Ramos (cell line): ENCODE results near the gene ALX3.

ENCODE experiments used
- in situ Hi-C: fragments of 300-500 bp; cut with MboI; formaldehyde crosslinking; loops from one replicate; pipeline ENCODE4 v1.14.3; 2022; ENCODE audit warnings: low sequenced_read_pairs; ENCODE audit not compliant: unreplicated experiment

Gene ALX3

GRCh38 chr1:110070671-110071242 lies at the start of gene ALX3:
Gene ALX3, minus strand, starts transcription at chr1:110070672. Its CDS starts 60 bp downstream, at chr1:110070612.
- in situ Hi-C loops: no loop called here

- in situ Hi-C loops: no loop called here
Measured at GRCh38 chr1:110119843-110120242, 49.4 kb upstream of the ALX3 start.

- in situ Hi-C loops: no loop called here
Measured at GRCh38 chr1:110118636-110119396, 48.3 kb upstream of the ALX3 start.

- in situ Hi-C loops: no loop called here
Measured at GRCh38 chr1:110114784-110115183, 44.3 kb upstream of the ALX3 start.

- in situ Hi-C loops: no loop called here
Measured at GRCh38 chr1:110114173-110114572, 43.7 kb upstream of the ALX3 start.

GRCh38 chr1:110113551-110113950 lies 43.1 kb upstream of the ALX3 start:
- in situ Hi-C loops: no loop called here

GRCh38 chr1:110112656-110113055 lies 42.2 kb upstream of the ALX3 start:
- in situ Hi-C loops: no loop called here

GRCh38 chr1:110112143-110112542 lies 41.7 kb upstream of the ALX3 start, which contains the start of gene UBL4B:
Gene UBL4B, plus strand, starts transcription at chr1:110112443. Its CDS starts 92 bp downstream, at chr1:110112535.
- in situ Hi-C loops: no loop called here

GRCh38 chr1:110111081-110111480 lies 40.6 kb upstream of the ALX3 start:
- in situ Hi-C loops: no loop called here

- in situ Hi-C loops: no loop called here
Measured at GRCh38 chr1:110107867-110108469, 37.5 kb upstream of the ALX3 start.

- in situ Hi-C loops: no loop called here
Measured at GRCh38 chr1:110106013-110106941, 35.8 kb upstream of the ALX3 start.

GRCh38 chr1:110102081-110102480 lies 31.6 kb upstream of the ALX3 start:
- in situ Hi-C loops: no loop called here

GRCh38 chr1:110100335-110100734 lies 29.9 kb upstream of the ALX3 start:
- in situ Hi-C loops: no loop called here

- in situ Hi-C loops: no loop called here
Measured at GRCh38 chr1:110098222-110099026, 28.0 kb upstream of the ALX3 start.

GRCh38 chr1:110097507-110098221 lies 27.2 kb upstream of the ALX3 start:
- in situ Hi-C loops: no loop called here

GRCh38 chr1:110094931-110095654 lies 24.6 kb upstream of the ALX3 start:
- in situ Hi-C loops: no loop called here

GRCh38 chr1:110092991-110093390 lies 22.5 kb upstream of the ALX3 start:
- in situ Hi-C loops: no loop called here

- in situ Hi-C loops: no loop called here
Measured at GRCh38 chr1:110091791-110092190, 21.3 kb upstream of the ALX3 start.
